SK-N-SH (cell line): ENCODE measurements around the gene PXK. TPM values are rescaled to one million over a fixed set of nuclear protein-coding genes. Genes with fewer than 3 reads are reported as not detected.

Experiments used
- CTCF ChIA-PET: fragments of 300-600, 350-600 bp; formaldehyde crosslinking; extraction: SDS; loops from one replicate; lab custom pipeline; 2021; lab: Yijun Ruan, JAX
- POLR2A ChIA-PET: fragments of 350-600 bp; sonication (Branson Sonifier 250); formaldehyde crosslinking; extraction: SDS; loops from one replicate; lab custom pipeline; 2020; ENCODE audit warnings: antibody characterized with exemption, inconsistent platforms; lab: Yijun Ruan, JAX
- DNase-seq: peaks from one replicate; pipeline ENCODE4 v3.0.0; 2012
- H2AFZ ChIP-seq: fragments of 200-600 bp; sonication (generic); 2 replicates; pipeline ENCODE4 v1.8.1; 2016; ENCODE audit warnings: antibody characterized with exemption, mild to moderate bottlenecking, low read depth
- H3F3A ChIP-seq: fragments of 200-600 bp; sonication (generic); replicated peaks from 2 replicates; pipeline ENCODE3; 2016; ENCODE audit warnings: antibody characterized with exemption, mild to moderate bottlenecking; ENCODE audit not compliant: insufficient read depth
- H3K27ac ChIP-seq, 2 experiments: fragments of 200-500 bp in 1 of 2; fragments of 200-600 bp in 1 of 2; sonication (Bioruptor generic) in 1 of 2; sonication (generic), shearing (Covaris generic) in 1 of 2; 2 replicates each; pipeline versions ENCODE4 v1.5.1 to v1.6.1; 2014 to 2016; ENCODE audit warnings: low read depth in 2 of 2, inconsistent platforms in 1 of 2, low read length in 1 of 2, mild to moderate bottlenecking in 1 of 2, mixed read lengths in 1 of 2
- H3K27me3 ChIP-seq: fragments of 200-600 bp; sonication (generic), shearing (Covaris generic); 2 replicates; pipeline ENCODE4 v1.6.1; 2016; ENCODE audit warnings: mixed run types; ENCODE audit not compliant: insufficient read depth
- H3K36me3 ChIP-seq, 2 experiments: fragments of 200-500 bp in 1 of 2; fragments of 200-600 bp in 1 of 2; sonication (Bioruptor generic) in 1 of 2; sonication (generic) in 1 of 2; replicated peaks in 1 of 2; 2 replicates each; pipeline versions ENCODE3 to v1.5.1; 2014 to 2016; ENCODE audit warnings: low read length in 1 of 2, mild to moderate bottlenecking in 1 of 2; ENCODE audit not compliant: insufficient read depth in 2 of 2, control insufficient read depth in 1 of 2
- H3K4me1 ChIP-seq, 2 experiments: fragments of 200-500 bp in 1 of 2; fragments of 200-600 bp in 1 of 2; sonication (Bioruptor generic) in 1 of 2; sonication (generic), shearing (Covaris generic) in 1 of 2; 2 replicates each; pipeline versions ENCODE4 v1.5.1 to v1.6.1; 2014 to 2016; ENCODE audit warnings: low read depth in 1 of 2, low read length in 1 of 2, mixed run types in 1 of 2; ENCODE audit not compliant: insufficient read depth in 2 of 2, control insufficient read depth in 1 of 2
- H3K4me2 ChIP-seq: fragments of 200-600 bp; sonication (generic), shearing (Covaris generic); 2 replicates; pipeline ENCODE4 v1.6.1; 2017; ENCODE audit warnings: mixed run types
- H3K4me3 ChIP-seq, 2 experiments: fragments of 200-500 bp in 1 of 2; fragments of 200-600 bp in 1 of 2; sonication (Bioruptor generic) in 1 of 2; sonication (generic), shearing (Covaris generic) in 1 of 2; 2 replicates each; pipeline versions ENCODE4 v1.5.1 to v1.8.1; 2014 to 2016; ENCODE audit warnings: low read depth in 2 of 2, inconsistent platforms in 1 of 2, low read length in 1 of 2, mild to moderate bottlenecking in 1 of 2, mixed read lengths in 1 of 2, moderate library complexity in 1 of 2
- H3K79me2 ChIP-seq: fragments of 200-600 bp; sonication (generic); 2 replicates; pipeline ENCODE4 v1.8.1; 2017; ENCODE audit warnings: mild to moderate bottlenecking; ENCODE audit not compliant: insufficient read depth
- H3K9ac ChIP-seq: fragments of 200-600 bp; sonication (generic); 2 replicates; pipeline ENCODE4 v1.6.1; 2017; ENCODE audit warnings: mixed run types
- H3K9me2 ChIP-seq: fragments of 200-600 bp; sonication (generic); 2 replicates; pipeline ENCODE4 v1.6.1; 2017; ENCODE audit warnings: mixed run types
- H3K9me3 ChIP-seq: fragments of 200-600 bp; sonication (generic); 2 replicates; pipeline ENCODE4 v1.6.1; 2017; ENCODE audit warnings: mixed run types, mild to moderate bottlenecking, moderate library complexity
- H4K20me1 ChIP-seq: fragments of 200-600 bp; sonication (generic); 2 replicates; pipeline ENCODE4 v1.6.1; 2017; ENCODE audit warnings: mild to moderate bottlenecking, mixed run types; ENCODE audit not compliant: insufficient read depth
- CHD2 ChIP-seq: fragments of 150-350 bp; IDR thresholded peaks from 2 replicates; pipeline ENCODE4 v1.6.1; 2018; ENCODE audit warnings: low read length; ENCODE audit not compliant: partially characterized antibody
- ELF1 ChIP-seq: IDR thresholded peaks from 2 replicates; pipeline ENCODE4 v1.4.0; 2012
- EP300 ChIP-seq, 2 experiments: IDR thresholded peaks; 2 replicates each; pipeline versions ENCODE4 v1.4.0 to v1.6.1; 2012; ENCODE audit warnings: borderline replicate concordance in 1 of 2, low read depth in 1 of 2, low read length in 1 of 2
- FOXJ3 ChIP-seq: sonication (generic); formaldehyde crosslinking; IDR thresholded peaks from 2 replicates; pipeline ENCODE4 v1.5.1; 2020; ENCODE audit warnings: mild to moderate bottlenecking, missing genetic modification reagents
- MEF2A ChIP-seq: IDR thresholded peaks from 2 replicates; pipeline ENCODE4 v1.4.0; 2012; ENCODE audit warnings: low read depth, borderline replicate concordance
- MXI1 ChIP-seq: IDR thresholded peaks from 2 replicates; pipeline ENCODE4 v1.6.1; 2012; ENCODE audit warnings: mild to moderate bottlenecking, low read depth, low read length, improper control_type of control experiment
- NFIC ChIP-seq: IDR thresholded peaks from 2 replicates; pipeline ENCODE4 v1.4.0; 2012; ENCODE audit warnings: borderline replicate concordance
- NRF1 ChIP-seq: IDR thresholded peaks from 2 replicates; pipeline ENCODE4 v1.6.1; 2012; ENCODE audit warnings: low read depth, mild to moderate bottlenecking, low read length
- PBX3 ChIP-seq: IDR thresholded peaks from 2 replicates; pipeline ENCODE4; 2012
- RAD21 ChIP-seq: IDR thresholded peaks from 2 replicates; pipeline ENCODE4 v1.6.1; 2012; ENCODE audit warnings: mild to moderate bottlenecking, low read length
- RCOR1 ChIP-seq: fragments of 150-350 bp; IDR thresholded peaks from 2 replicates; pipeline ENCODE4 v1.6.1; 2017; ENCODE audit warnings: antibody characterized with exemption, low read length
- SIN3A ChIP-seq: IDR thresholded peaks from 2 replicates; pipeline ENCODE4 v1.6.1; 2012; ENCODE audit warnings: low read depth, mild to moderate bottlenecking, low read length, moderate library complexity, borderline replicate concordance
- SMC3 ChIP-seq: IDR thresholded peaks from 2 replicates; pipeline ENCODE4 v1.6.1; 2012; ENCODE audit warnings: low read depth, low read length, improper control_type of control experiment
- TAF1 ChIP-seq: IDR thresholded peaks from 2 replicates; pipeline ENCODE4 v1.6.1; 2012; ENCODE audit warnings: low read depth, mild to moderate bottlenecking, low read length, moderate library complexity, borderline replicate concordance
- YY1 ChIP-seq: IDR thresholded peaks from 2 replicates; pipeline ENCODE4 v1.4.0; 2012; ENCODE audit warnings: low read depth, mild to moderate bottlenecking
- WGBS: methylation state at CpG from one replicate; pipeline ENCODE4 v1.1.6; 2017; ENCODE audit warnings: low lambda C conversion rate; 5-methylcytosine and 5-hydroxymethylcytosine counted together
- polyA plus RNA-seq, 3 experiments: library from polyadenylated mRNA; depleted of rRNA; stranded (reverse); fragments of >200 nt; gene quantifications; 2 replicates each; pipeline ENCODE4 v1.2.3, GENCODE V29; 2012
- TF ChIP-seq, protein P1 (sequence below): fragments of 150-350 bp; IDR thresholded peaks from 2 replicates; pipeline ENCODE4 v1.6.1; 2016; ENCODE audit warnings: mild to moderate bottlenecking, low read depth, low read length
- TF ChIP-seq, protein P2 (sequence below): fragments of 200-600 bp; sonication (generic); IDR thresholded peaks from 2 replicates; pipeline ENCODE4 v1.6.1; 2017; ENCODE audit warnings: antibody characterized with exemption, mild to moderate bottlenecking, moderate library complexity
- TF ChIP-seq, protein P3 (sequence below): IDR thresholded peaks from 2 replicates; pipeline ENCODE4 v1.4.0; 2012; ENCODE audit warnings: low read depth

Gene PXK
- 8.4 and 9.3 TPM in 2 replicates for polyA plus RNA-seq (2012; rRNA removed)
- 9.5 and 9.8 TPM in 2 replicates for polyA plus RNA-seq (2012; cell fraction: cytosol; rRNA removed)
- polyA plus RNA-seq (2012; cell fraction: nucleus; rRNA removed), result 6.1 and 9.6 TPM in 2 replicates

DNA sequence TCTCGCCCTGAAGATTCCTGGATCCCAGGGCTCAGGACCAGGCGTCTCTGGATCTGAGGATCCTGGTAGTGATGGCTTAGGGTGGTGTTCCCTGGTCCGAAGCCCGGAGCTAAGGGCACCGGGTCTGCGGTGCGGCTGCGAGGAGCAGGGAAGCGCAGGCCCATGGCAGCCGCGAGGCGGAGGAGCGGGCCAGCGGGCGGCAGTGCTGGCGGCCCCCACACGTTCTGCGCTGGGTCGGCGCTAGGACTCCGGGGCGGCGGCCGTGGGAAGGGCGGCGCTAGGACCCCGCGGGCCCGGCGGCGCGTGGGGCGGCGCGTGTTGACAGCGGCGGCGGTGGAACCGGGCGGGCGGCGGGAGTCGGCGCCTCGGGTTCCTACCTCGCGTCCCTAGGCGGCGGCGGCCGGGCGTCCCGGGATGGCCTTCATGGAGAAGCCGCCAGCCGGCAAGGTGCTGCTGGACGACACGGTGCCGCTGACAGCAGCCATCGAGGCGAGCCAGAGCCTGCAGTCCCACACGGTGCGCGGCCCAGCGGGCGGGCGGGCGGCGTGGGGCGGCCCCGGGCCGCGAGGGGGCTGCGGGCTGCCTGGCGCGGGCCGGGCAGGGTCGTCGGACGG is at the start of gene PXK:
Gene PXK, plus strand, starts transcription at position 318 of the 614 bp plus-strand sequence. Its CDS starts 97 bp downstream, at position 415.
- Histone ChIP-seq H3K9me2 (no peaks in the 10 kb centered on the region), H3K4me1 (peaks cover 4 to 11% of the 10 kb centered on the region in 2 experiments; a peak in 3 of 4 replicates), H3K9me3 (no peaks in the 10 kb centered on the region), H3K36me3 (no peaks in the 10 kb centered on the region), H2AFZ (peak within 1 kb of the TSS; percentile 82; the same call in 1 of the 2 replicates), H4K20me1 (no peaks in the 10 kb centered on the region), H3K4me3 (peak within 1 kb of the TSS; percentile 67 to 83), H3F3A (peaks cover 20% of the 10 kb centered on the region), H3K79me2 (peaks cover 27% of the 10 kb centered on the region; the same call in 1 of the 2 replicates), H3K4me2 (peak within 1 kb of the TSS; percentile 92), H3K27ac (peak within 1 kb of the TSS; percentile 7 to 88; a peak in 2 of 4 replicates), H3K27me3 (no peaks in the 10 kb centered on the region), H3K9ac (peak within 1 kb of the TSS; percentile 55)
- peak; percentile 94 for DNase-seq
- ChIA-PET CTCF (interaction anchor here (0.7 to 4.9 kb wide), 11 partner anchors 17 to 162 kb away, joined by 3 to 24 read pairs (median 4); partner anchors contain the start of genes HTD2, KCTD6 and RPP14), POLR2A (interaction anchor here (1.3 to 1.6 kb wide), 2 partner anchors 27 kb away, joined by 3 to 5 read pairs; partner anchors contain the start of genes HTD2 and RPP14)
- TF ChIP-seq PBX3 (peak; percentile 65), EP300 (IDR thresholded peaks at IDR 0.05; ENCODE audit: borderline replicate concordance in 1 of 2, low read depth in 1 of 2, low read length in 1 of 2) (peak in 1 of 2 experiments; percentile 37; a peak in 1 of 4 replicates), NRF1 (no peak; the same call in 1 of the 2 replicates), CHD2 (peak; percentile 27), MXI1 (peak; percentile 95), NFIC (no peak), SIN3A (peak; percentile 78; the same call in 1 of the 2 replicates), TAF1 (peak; percentile 70; the same call in 1 of the 2 replicates), SMC3 (peak; percentile 22; the same call in 1 of the 2 replicates), MEF2A (no peak), YY1 (no peak), FOXJ3 (no peak), ELF1 (no peak), RCOR1 (no peak), RAD21 (peak; percentile 33; the same call in 1 of the 2 replicates)
- TF ChIP-seq, protein P1, sequence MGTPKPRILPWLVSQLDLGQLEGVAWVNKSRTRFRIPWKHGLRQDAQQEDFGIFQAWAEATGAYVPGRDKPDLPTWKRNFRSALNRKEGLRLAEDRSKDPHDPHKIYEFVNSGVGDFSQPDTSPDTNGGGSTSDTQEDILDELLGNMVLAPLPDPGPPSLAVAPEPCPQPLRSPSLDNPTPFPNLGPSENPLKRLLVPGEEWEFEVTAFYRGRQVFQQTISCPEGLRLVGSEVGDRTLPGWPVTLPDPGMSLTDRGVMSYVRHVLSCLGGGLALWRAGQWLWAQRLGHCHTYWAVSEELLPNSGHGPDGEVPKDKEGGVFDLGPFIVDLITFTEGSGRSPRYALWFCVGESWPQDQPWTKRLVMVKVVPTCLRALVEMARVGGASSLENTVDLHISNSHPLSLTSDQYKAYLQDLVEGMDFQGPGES, result no peak
- TF ChIP-seq, protein P2, sequence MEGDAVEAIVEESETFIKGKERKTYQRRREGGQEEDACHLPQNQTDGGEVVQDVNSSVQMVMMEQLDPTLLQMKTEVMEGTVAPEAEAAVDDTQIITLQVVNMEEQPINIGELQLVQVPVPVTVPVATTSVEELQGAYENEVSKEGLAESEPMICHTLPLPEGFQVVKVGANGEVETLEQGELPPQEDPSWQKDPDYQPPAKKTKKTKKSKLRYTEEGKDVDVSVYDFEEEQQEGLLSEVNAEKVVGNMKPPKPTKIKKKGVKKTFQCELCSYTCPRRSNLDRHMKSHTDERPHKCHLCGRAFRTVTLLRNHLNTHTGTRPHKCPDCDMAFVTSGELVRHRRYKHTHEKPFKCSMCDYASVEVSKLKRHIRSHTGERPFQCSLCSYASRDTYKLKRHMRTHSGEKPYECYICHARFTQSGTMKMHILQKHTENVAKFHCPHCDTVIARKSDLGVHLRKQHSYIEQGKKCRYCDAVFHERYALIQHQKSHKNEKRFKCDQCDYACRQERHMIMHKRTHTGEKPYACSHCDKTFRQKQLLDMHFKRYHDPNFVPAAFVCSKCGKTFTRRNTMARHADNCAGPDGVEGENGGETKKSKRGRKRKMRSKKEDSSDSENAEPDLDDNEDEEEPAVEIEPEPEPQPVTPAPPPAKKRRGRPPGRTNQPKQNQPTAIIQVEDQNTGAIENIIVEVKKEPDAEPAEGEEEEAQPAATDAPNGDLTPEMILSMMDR, result peak; percentile 21
- TF ChIP-seq, protein P3, sequence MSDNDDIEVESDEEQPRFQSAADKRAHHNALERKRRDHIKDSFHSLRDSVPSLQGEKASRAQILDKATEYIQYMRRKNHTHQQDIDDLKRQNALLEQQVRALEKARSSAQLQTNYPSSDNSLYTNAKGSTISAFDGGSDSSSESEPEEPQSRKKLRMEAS, result peak; percentile 88
- 0% methylated on average over 20 of the region's 79 CpGs for WGBS
